Activated CD8-positive, alpha-beta T cell treated with anti-CD3 and anti-CD28 coated beads for 36 hours (primary cell): ENCODE data around the gene TMEM109. TPM values are rescaled to one million over a fixed set of nuclear protein-coding genes. Genes with fewer than 3 reads are reported as not detected.

Experiments used
- ATAC-seq: fragments of 200-7000 bp; cut with Tn5 transposase; one replicate; pipeline ENCODE4 v1.10.0; 2021; ENCODE audit warnings: mild to moderate bottlenecking, moderate library complexity
- CTCF ChIA-PET: fragments of 350-600 bp; sonication (Branson Sonifier 250); formaldehyde crosslinking; loops from one replicate; lab custom pipeline; 2021; ENCODE audit warnings: antibody characterized with exemption; lab: Charles Lee
- POLR2A ChIA-PET: fragments of 350-600 bp; sonication (Branson Sonifier 250); formaldehyde crosslinking; loops from one replicate; lab custom pipeline; 2021; ENCODE audit warnings: antibody characterized with exemption; lab: Charles Lee
- DNase-seq: peaks from one replicate; pipeline ENCODE4 v3.0.0-alpha.2; 2020
- H3K27ac Mint-ChIP-seq: one replicate; pipeline ENCODE4 v1.8.0; 2021; ENCODE audit warnings: mild to moderate bottlenecking, mixed read lengths
- H3K27me3 Mint-ChIP-seq: one replicate; pipeline ENCODE4 v1.8.0; 2021; ENCODE audit warnings: mixed read lengths
- H3K36me3 Mint-ChIP-seq: one replicate; pipeline ENCODE4 v1.8.0; 2021; ENCODE audit warnings: low read depth, mixed read lengths
- H3K4me1 Mint-ChIP-seq: one replicate; pipeline ENCODE4 v1.8.0; 2021; ENCODE audit warnings: low read depth, mixed read lengths
- H3K4me3 Mint-ChIP-seq: one replicate; pipeline ENCODE4 v1.8.0; 2021; ENCODE audit warnings: mild to moderate bottlenecking, moderate library complexity, mixed read lengths
- H3K9me3 Mint-ChIP-seq: one replicate; pipeline ENCODE4 v1.8.0; 2021; ENCODE audit warnings: mixed read lengths
- CTCF ChIP-seq: fragments of 200-600 bp; IDR thresholded peaks from one replicate; pipeline ENCODE4 v1.8.0; 2022; ENCODE audit warnings: antibody characterized with exemption, mild to moderate bottlenecking
- intact Hi-C: fragments of 100-400 bp; cut with micrococcal nuclease; formaldehyde crosslinking; loops from one replicate; pipeline ENCODE4 v1.10.0; 2022
- total RNA-seq, 2 experiments: library from RNA; stranded (reverse); gene quantifications; one replicate each; pipeline ENCODE4 v1.2.3, GENCODE V29; 2021

The TMEM109 gene
- total RNA-seq, 2 experiments from 2014 or later = 93.2 to 101 TPM

- no peak overlapping the region for H3K27ac Mint-ChIP-seq
- ChIA-PET POLR2A (no interaction called here), CTCF (interaction anchor here (1.6 to 1.7 kb wide), 2 partner anchors 9 to 48 kb away, joined by 8 read pairs; no protein-coding TSS in a partner anchor)
- intact Hi-C loops = no loop called here
- no peaks in the 10 kb centered on the region for H3K9me3 Mint-ChIP-seq
- no peaks in the 10 kb centered on the region for H3K4me1 Mint-ChIP-seq
- TF ChIP-seq CTCF = no peak
- no peak overlapping the region for H3K4me3 Mint-ChIP-seq
- no peaks in the 10 kb centered on the region for H3K27me3 Mint-ChIP-seq
- ATAC-seq (no peak), DNase-seq (no peak)
- peaks cover 20% of the 10 kb centered on the region for H3K36me3 Mint-ChIP-seq
Measured at GRCh38 chr11:60879104-60879503, 34.9 kb upstream of the TMEM109 start.

GRCh38 chr11:60879971-60880588 lies 33.9 kb upstream of the TMEM109 start:
- no peak for TF ChIP-seq CTCF
- Mint-ChIP-seq H3K36me3 (peaks cover 20% of the 10 kb centered on the region), H3K4me3 (no peak overlapping the region), H3K4me1 (no peaks in the 10 kb centered on the region), H3K9me3 (no peaks in the 10 kb centered on the region), H3K27ac (no peak overlapping the region), H3K27me3 (no peaks in the 10 kb centered on the region)
- POLR2A ChIA-PET = no interaction called here
- no peak for ATAC-seq
- intact Hi-C loops = no loop called here
- DNase-seq = no peak
- CTCF ChIA-PET = interaction anchor here (0.7 to 0.9 kb wide), 2 partner anchors 9 to 49 kb away, joined by 3 to 5 read pairs; no protein-coding TSS in a partner anchor

DNA sequence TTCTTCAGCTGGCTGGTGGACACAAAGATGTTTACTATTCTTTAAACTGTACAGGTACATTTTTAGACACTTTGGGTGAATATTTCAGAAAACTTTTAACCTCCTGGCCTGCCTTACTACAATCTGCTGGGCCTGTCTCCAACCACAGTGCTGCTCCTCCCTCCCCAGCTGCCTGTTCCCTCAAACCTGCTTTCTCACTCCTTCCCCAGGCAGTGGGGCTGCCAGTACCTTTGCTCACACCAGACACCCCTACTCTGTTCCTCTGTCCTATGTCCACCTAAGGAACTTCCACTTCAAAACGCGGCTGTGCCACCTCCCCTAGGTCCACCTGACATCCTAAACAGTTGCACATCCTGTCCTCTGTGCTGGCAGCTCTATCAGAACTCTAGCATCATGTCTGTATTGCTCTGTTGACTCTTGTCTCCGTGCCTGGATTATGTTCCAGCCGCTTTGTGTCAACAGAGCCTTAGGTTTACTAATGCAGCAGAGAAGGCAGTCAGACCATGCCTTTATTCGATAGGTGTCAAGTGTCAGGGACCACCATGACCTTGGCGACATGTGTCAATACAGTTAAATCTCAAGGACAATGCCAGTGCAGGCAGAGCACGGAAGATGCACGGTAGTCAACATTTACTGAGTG lies 33.2 kb upstream of the TMEM109 start:
- no peak for TF ChIP-seq CTCF
- POLR2A ChIA-PET = interaction anchor here (1.2 kb wide), 1 partner anchor 8 kb away, joined by 3 read pairs; no protein-coding TSS in a partner anchor
- CTCF ChIA-PET = interaction anchor here (0.7 to 2.6 kb wide), 3 partner anchors 8 to 50 kb away, joined by 3 to 11 read pairs (median 5); no protein-coding TSS in a partner anchor
- no peak overlapping the region for H3K4me3 Mint-ChIP-seq
- DNase-seq (no peak), ATAC-seq (no peak)
- H3K27ac Mint-ChIP-seq = no peak overlapping the region
- H3K9me3 Mint-ChIP-seq = no peaks in the 10 kb centered on the region
- intact Hi-C loops = no loop called here
- H3K27me3 Mint-ChIP-seq = no peaks in the 10 kb centered on the region
- peaks cover 22% of the 10 kb centered on the region for H3K36me3 Mint-ChIP-seq
- H3K4me1 Mint-ChIP-seq = no peaks in the 10 kb centered on the region

- Mint-ChIP-seq H3K27me3 (no peaks in the 10 kb centered on the region), H3K9me3 (no peaks in the 10 kb centered on the region), H3K4me3 (no peak overlapping the region), H3K4me1 (peaks cover 3% of the 10 kb centered on the region), H3K27ac (no peak overlapping the region), H3K36me3 (peaks cover 43% of the 10 kb centered on the region)
- ATAC-seq (peak; percentile 92), DNase-seq (peak; percentile 67)
- CTCF ChIA-PET = interaction anchor here (0.6 to 6.8 kb wide), 29 partner anchors 9 to 300 kb away, joined by 3 to 153 read pairs (median 5); partner anchors contain the start of genes CCDC86, CD6, PRPF19 and PTGDR2
- POLR2A ChIA-PET = interaction anchor here (0.6 to 1.7 kb wide), 4 partner anchors 12 to 27 kb away, joined by 3 to 7 read pairs (median 4); no protein-coding TSS in a partner anchor
- intact Hi-C loops = loop anchor here (1.0 to 5.0 kb wide), 2 partner anchors 56 to 110 kb away; no protein-coding TSS in a partner anchor
- no peak for TF ChIP-seq CTCF
Measured at GRCh38 chr11:60887556-60887955, 26.4 kb upstream of the TMEM109 start.
